GM23338 (cell line): Measurements from ENCODE around the gene RPS21. TPM values are rescaled to one million over a fixed set of nuclear protein-coding genes. Genes with fewer than 3 reads are reported as not detected.

Experiments used
- ATAC-seq: fragments of 200-7000 bp; cut with Tn5 transposase; 3 replicates; pipeline ENCODE4 v1.9.1; 2020
- DNase-seq: peaks from one replicate; pipeline ENCODE4 v3.0.0-alpha.2; 2015; ENCODE audit warnings: low spot score
- H2AFZ ChIP-seq: fragments of 200-600 bp; sonication (generic); 2 replicates; pipeline ENCODE4 v1.8.0; 2016; ENCODE audit warnings: antibody characterized with exemption, mild to moderate bottlenecking, moderate library complexity
- H3F3A ChIP-seq: fragments of 200-600 bp; sonication (generic); replicated peaks from 2 replicates; pipeline ENCODE4 v1.8.0; 2017; ENCODE audit warnings: antibody characterized with exemption, mixed run types, low read depth
- H3K27ac ChIP-seq: fragments of 200-600 bp; sonication (generic); 2 replicates; pipeline ENCODE4 v1.6.1; 2016; ENCODE audit warnings: low read depth
- H3K27me3 ChIP-seq: fragments of 200-600 bp; sonication (generic); 2 replicates; pipeline ENCODE4 v1.8.0; 2016; ENCODE audit warnings: mild to moderate bottlenecking, mixed run types, moderate library complexity; ENCODE audit not compliant: insufficient read depth
- H3K36me3 ChIP-seq: fragments of 200-600 bp; sonication (generic); 2 replicates; pipeline ENCODE4 v1.8.0; 2016; ENCODE audit warnings: mild to moderate bottlenecking; ENCODE audit not compliant: insufficient read depth
- H3K4me1 ChIP-seq: fragments of 200-600 bp; sonication (generic); 2 replicates; pipeline ENCODE4 v1.8.0; 2016; ENCODE audit warnings: mild to moderate bottlenecking, moderate library complexity; ENCODE audit not compliant: insufficient read depth
- H3K4me2 ChIP-seq: fragments of 200-600 bp; sonication (generic); 2 replicates; pipeline ENCODE4 v1.7.1; 2017; ENCODE audit warnings: mixed run types
- H3K4me3 ChIP-seq: fragments of 200-600 bp; sonication (generic); 2 replicates; pipeline ENCODE4 v1.6.1; 2016; ENCODE audit warnings: mixed run types
- H3K79me2 ChIP-seq: fragments of 200-600 bp; sonication (generic); replicated peaks from 2 replicates; pipeline ENCODE4 v1.8.0; 2017; ENCODE audit warnings: mild to moderate bottlenecking; ENCODE audit not compliant: insufficient read depth
- H3K9me2 ChIP-seq: fragments of 200-600 bp; sonication (generic); 2 replicates; pipeline ENCODE4 v1.8.0; 2017; ENCODE audit not compliant: insufficient read depth
- H4K20me1 ChIP-seq: fragments of 200-600 bp; sonication (generic); replicated peaks from 2 replicates; pipeline ENCODE4 v1.8.0; 2017; ENCODE audit warnings: mild to moderate bottlenecking; ENCODE audit not compliant: insufficient read depth
- H3K27ac Mint-ChIP-seq: 2 replicates; pipeline ENCODE4 v1.8.0; 2020; ENCODE audit warnings: inconsistent platforms, mild to moderate bottlenecking, moderate library complexity, mixed read lengths
- H3K27me3 Mint-ChIP-seq: 3 replicates; pipeline ENCODE4 v1.8.0; 2022; ENCODE audit warnings: low read depth, mild to moderate bottlenecking, moderate library complexity, mixed read lengths, inconsistent platforms; ENCODE audit not compliant: insufficient read depth, poor library complexity
- H3K36me3 Mint-ChIP-seq: 3 replicates; pipeline ENCODE4 v1.8.0; 2021; ENCODE audit warnings: low read depth, mild to moderate bottlenecking, inconsistent platforms, moderate library complexity, mixed read lengths
- H3K4me1 Mint-ChIP-seq: 3 replicates; pipeline ENCODE4 v1.8.0; 2020; ENCODE audit warnings: mild to moderate bottlenecking, inconsistent platforms, mixed read lengths
- H3K4me3 Mint-ChIP-seq: 3 replicates; pipeline ENCODE4 v1.8.0; 2021; ENCODE audit warnings: moderate library complexity, mild to moderate bottlenecking, inconsistent platforms, mixed read lengths
- H3K9me3 Mint-ChIP-seq: 3 replicates; pipeline ENCODE4 v1.8.0; 2020; ENCODE audit warnings: moderate library complexity, mild to moderate bottlenecking, inconsistent platforms, mixed read lengths
- CREB1 ChIP-seq: fragments of 250-450 bp; sonication (Bioruptor Pico); IDR thresholded peaks from 2 replicates; pipeline ENCODE4 v1.5.0; 2020; ENCODE audit warnings: low read depth, mild to moderate bottlenecking, moderate library complexity
- EZH2 ChIP-seq: fragments of 200-600 bp; sonication (generic); IDR thresholded peaks from one replicate; pipeline ENCODE4 v1.8.0; 2017; ENCODE audit warnings: antibody characterized with exemption, mild to moderate bottlenecking, low read depth; ENCODE audit not compliant: unreplicated experiment
- EZH2phosphoT487 ChIP-seq: fragments of 200-600 bp; sonication (generic); IDR thresholded peaks from one replicate; pipeline ENCODE4 v1.8.1; 2018; ENCODE audit warnings: antibody characterized with exemption; ENCODE audit not compliant: unreplicated experiment
- JUNB ChIP-seq: IDR thresholded peaks from one replicate; pipeline ENCODE4 v1.6.1; 2016; ENCODE audit warnings: antibody characterized with exemption; ENCODE audit not compliant: unreplicated experiment
- NANOG ChIP-seq: IDR thresholded peaks from 2 replicates; pipeline ENCODE4 v1.6.1; 2016; ENCODE audit warnings: antibody characterized with exemption, borderline replicate concordance
- POLR2AphosphoS5 ChIP-seq: IDR thresholded peaks from 2 replicates; pipeline ENCODE4 v1.6.1; 2016; ENCODE audit warnings: antibody characterized with exemption, low read depth
- STAT1 ChIP-seq: IDR thresholded peaks from one replicate; pipeline ENCODE4 v1.6.1; 2016; ENCODE audit warnings: antibody characterized with exemption; ENCODE audit not compliant: unreplicated experiment
- ZNF114 ChIP-seq: fragments of 250-450 bp; sonication (Bioruptor Pico); IDR thresholded peaks from 2 replicates; pipeline ENCODE4 v1.5.0; 2020; ENCODE audit warnings: mild to moderate bottlenecking, moderate library complexity
- ZNF331 ChIP-seq: fragments of 250-450 bp; sonication (Bioruptor Pico); IDR thresholded peaks from 2 replicates; pipeline ENCODE4 v1.5.0; 2020; ENCODE audit warnings: low read depth, mild to moderate bottlenecking, moderate library complexity
- polyA plus RNA-seq: library from polyadenylated mRNA; unstranded; fragments of >200 nt; fragmentation: Nextera tagmentation; extraction: Ambion mirVana; gene quantifications from 2 replicates; pipeline ENCODE4 v1.2.1, GENCODE V29; 2016
- total RNA-seq: library from RNA; depleted of rRNA; stranded (reverse); fragments of >200 nt; shearing (Covaris generic); gene quantifications from 2 replicates; pipeline ENCODE4 v1.2.3, GENCODE V29; 2014
- TF ChIP-seq, protein P1 (sequence below): IDR thresholded peaks from one replicate; pipeline ENCODE4 v1.6.1; 2018; ENCODE audit warnings: antibody characterized with exemption; ENCODE audit not compliant: unreplicated experiment
- TF ChIP-seq, protein P2 (sequence below), 2 experiments: fragments of 200-600 bp in 1 of 2; sonication (generic) in 1 of 2; conservative IDR thresholded peaks; 2 replicates each; pipeline versions ENCODE4 v1.5.1 to v1.6.1; 2016 to 2017; ENCODE audit warnings: antibody characterized with exemption in 2 of 2, low read depth in 2 of 2, mild to moderate bottlenecking in 2 of 2, moderate library complexity in 1 of 2
- TF ChIP-seq, protein P3 (sequence below): IDR thresholded peaks from 2 replicates; pipeline ENCODE4 v1.6.1; 2016; ENCODE audit warnings: antibody characterized with exemption
- TF ChIP-seq, protein P4 (sequence below): fragments of 250-450 bp; sonication (Bioruptor Pico); IDR thresholded peaks from 2 replicates; pipeline ENCODE4 v1.5.0; 2020; ENCODE audit warnings: mild to moderate bottlenecking, moderate library complexity

The RPS21 gene
- total and polyA plus RNA-seq, 2 experiments from 2014 or later = 759 to 2,298 TPM

DNA sequence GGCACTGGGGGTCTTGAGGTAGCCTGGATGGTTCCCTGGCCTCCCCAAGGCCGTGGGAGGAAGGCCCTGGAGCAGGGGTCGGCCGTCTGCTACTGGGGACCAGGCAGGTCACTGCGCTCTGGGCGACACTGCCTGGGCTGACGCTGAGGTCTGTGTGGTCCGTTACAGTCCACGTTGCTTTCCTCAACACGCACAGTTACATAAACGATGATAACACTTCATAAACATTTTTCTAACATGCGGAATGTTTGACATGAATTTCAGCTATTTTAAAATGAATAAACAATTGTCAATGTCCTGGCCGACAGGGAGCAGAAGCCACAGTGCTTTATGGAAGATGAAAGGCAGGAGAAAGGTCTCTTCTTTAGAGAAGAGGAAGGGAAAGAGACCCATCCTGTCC is 50.6 kb downstream of the RPS21 start:
- Histone ChIP-seq H3K4me3 (no peak overlapping the region), H3K36me3 (no peaks in the 10 kb centered on the region), H3K4me1 (no peaks in the 10 kb centered on the region), H3K4me2 (no peak overlapping the region), H3K79me2 (no peaks in the 10 kb centered on the region), H3K27ac (no peak overlapping the region), H3K27me3 (no peaks in the 10 kb centered on the region), H3K9me2 (no peaks in the 10 kb centered on the region), H4K20me1 (no peaks in the 10 kb centered on the region), H3F3A (0 out of 2 replicates have a peak, but pooled peaks cover 4% of the 10 kb centered on the region), H2AFZ (no peak overlapping the region)
- Mint-ChIP-seq H3K27ac (no peak overlapping the region), H3K9me3 (no peaks in the 10 kb centered on the region), H3K4me3 (no peak overlapping the region), H3K36me3 (no peaks in the 10 kb centered on the region), H3K27me3 (peaks cover 19% of the 10 kb centered on the region), H3K4me1 (no peaks in the 10 kb centered on the region; the same call in 2 of the 3 replicates)
- ATAC-seq (no peak), DNase-seq (no peak)
- TF ChIP-seq ZNF114 (CRISPR knock-in tag) = no peak
- TF ChIP-seq ZNF331 (CRISPR knock-in tag) = no peak
- TF ChIP-seq EZH2phosphoT487 = no peak
- no peak for TF ChIP-seq EZH2
- TF ChIP-seq JUNB = no peak
- TF ChIP-seq STAT1 = no peak
- TF ChIP-seq, protein P1, sequence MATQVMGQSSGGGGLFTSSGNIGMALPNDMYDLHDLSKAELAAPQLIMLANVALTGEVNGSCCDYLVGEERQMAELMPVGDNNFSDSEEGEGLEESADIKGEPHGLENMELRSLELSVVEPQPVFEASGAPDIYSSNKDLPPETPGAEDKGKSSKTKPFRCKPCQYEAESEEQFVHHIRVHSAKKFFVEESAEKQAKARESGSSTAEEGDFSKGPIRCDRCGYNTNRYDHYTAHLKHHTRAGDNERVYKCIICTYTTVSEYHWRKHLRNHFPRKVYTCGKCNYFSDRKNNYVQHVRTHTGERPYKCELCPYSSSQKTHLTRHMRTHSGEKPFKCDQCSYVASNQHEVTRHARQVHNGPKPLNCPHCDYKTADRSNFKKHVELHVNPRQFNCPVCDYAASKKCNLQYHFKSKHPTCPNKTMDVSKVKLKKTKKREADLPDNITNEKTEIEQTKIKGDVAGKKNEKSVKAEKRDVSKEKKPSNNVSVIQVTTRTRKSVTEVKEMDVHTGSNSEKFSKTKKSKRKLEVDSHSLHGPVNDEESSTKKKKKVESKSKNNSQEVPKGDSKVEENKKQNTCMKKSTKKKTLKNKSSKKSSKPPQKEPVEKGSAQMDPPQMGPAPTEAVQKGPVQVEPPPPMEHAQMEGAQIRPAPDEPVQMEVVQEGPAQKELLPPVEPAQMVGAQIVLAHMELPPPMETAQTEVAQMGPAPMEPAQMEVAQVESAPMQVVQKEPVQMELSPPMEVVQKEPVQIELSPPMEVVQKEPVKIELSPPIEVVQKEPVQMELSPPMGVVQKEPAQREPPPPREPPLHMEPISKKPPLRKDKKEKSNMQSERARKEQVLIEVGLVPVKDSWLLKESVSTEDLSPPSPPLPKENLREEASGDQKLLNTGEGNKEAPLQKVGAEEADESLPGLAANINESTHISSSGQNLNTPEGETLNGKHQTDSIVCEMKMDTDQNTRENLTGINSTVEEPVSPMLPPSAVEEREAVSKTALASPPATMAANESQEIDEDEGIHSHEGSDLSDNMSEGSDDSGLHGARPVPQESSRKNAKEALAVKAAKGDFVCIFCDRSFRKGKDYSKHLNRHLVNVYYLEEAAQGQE = no peak
- TF ChIP-seq, protein P2, sequence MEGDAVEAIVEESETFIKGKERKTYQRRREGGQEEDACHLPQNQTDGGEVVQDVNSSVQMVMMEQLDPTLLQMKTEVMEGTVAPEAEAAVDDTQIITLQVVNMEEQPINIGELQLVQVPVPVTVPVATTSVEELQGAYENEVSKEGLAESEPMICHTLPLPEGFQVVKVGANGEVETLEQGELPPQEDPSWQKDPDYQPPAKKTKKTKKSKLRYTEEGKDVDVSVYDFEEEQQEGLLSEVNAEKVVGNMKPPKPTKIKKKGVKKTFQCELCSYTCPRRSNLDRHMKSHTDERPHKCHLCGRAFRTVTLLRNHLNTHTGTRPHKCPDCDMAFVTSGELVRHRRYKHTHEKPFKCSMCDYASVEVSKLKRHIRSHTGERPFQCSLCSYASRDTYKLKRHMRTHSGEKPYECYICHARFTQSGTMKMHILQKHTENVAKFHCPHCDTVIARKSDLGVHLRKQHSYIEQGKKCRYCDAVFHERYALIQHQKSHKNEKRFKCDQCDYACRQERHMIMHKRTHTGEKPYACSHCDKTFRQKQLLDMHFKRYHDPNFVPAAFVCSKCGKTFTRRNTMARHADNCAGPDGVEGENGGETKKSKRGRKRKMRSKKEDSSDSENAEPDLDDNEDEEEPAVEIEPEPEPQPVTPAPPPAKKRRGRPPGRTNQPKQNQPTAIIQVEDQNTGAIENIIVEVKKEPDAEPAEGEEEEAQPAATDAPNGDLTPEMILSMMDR (conservative IDR thresholded peaks at IDR 0.05; ENCODE audit: low read depth in 2 of 2) = no peak
- TF ChIP-seq, protein P3, sequence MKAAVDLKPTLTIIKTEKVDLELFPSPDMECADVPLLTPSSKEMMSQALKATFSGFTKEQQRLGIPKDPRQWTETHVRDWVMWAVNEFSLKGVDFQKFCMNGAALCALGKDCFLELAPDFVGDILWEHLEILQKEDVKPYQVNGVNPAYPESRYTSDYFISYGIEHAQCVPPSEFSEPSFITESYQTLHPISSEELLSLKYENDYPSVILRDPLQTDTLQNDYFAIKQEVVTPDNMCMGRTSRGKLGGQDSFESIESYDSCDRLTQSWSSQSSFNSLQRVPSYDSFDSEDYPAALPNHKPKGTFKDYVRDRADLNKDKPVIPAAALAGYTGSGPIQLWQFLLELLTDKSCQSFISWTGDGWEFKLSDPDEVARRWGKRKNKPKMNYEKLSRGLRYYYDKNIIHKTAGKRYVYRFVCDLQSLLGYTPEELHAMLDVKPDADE = no peak
- no peak for TF ChIP-seq CREB1
- no peak for TF ChIP-seq NANOG
- TF ChIP-seq POLR2AphosphoS5 = no peak
- TF ChIP-seq, protein P4, sequence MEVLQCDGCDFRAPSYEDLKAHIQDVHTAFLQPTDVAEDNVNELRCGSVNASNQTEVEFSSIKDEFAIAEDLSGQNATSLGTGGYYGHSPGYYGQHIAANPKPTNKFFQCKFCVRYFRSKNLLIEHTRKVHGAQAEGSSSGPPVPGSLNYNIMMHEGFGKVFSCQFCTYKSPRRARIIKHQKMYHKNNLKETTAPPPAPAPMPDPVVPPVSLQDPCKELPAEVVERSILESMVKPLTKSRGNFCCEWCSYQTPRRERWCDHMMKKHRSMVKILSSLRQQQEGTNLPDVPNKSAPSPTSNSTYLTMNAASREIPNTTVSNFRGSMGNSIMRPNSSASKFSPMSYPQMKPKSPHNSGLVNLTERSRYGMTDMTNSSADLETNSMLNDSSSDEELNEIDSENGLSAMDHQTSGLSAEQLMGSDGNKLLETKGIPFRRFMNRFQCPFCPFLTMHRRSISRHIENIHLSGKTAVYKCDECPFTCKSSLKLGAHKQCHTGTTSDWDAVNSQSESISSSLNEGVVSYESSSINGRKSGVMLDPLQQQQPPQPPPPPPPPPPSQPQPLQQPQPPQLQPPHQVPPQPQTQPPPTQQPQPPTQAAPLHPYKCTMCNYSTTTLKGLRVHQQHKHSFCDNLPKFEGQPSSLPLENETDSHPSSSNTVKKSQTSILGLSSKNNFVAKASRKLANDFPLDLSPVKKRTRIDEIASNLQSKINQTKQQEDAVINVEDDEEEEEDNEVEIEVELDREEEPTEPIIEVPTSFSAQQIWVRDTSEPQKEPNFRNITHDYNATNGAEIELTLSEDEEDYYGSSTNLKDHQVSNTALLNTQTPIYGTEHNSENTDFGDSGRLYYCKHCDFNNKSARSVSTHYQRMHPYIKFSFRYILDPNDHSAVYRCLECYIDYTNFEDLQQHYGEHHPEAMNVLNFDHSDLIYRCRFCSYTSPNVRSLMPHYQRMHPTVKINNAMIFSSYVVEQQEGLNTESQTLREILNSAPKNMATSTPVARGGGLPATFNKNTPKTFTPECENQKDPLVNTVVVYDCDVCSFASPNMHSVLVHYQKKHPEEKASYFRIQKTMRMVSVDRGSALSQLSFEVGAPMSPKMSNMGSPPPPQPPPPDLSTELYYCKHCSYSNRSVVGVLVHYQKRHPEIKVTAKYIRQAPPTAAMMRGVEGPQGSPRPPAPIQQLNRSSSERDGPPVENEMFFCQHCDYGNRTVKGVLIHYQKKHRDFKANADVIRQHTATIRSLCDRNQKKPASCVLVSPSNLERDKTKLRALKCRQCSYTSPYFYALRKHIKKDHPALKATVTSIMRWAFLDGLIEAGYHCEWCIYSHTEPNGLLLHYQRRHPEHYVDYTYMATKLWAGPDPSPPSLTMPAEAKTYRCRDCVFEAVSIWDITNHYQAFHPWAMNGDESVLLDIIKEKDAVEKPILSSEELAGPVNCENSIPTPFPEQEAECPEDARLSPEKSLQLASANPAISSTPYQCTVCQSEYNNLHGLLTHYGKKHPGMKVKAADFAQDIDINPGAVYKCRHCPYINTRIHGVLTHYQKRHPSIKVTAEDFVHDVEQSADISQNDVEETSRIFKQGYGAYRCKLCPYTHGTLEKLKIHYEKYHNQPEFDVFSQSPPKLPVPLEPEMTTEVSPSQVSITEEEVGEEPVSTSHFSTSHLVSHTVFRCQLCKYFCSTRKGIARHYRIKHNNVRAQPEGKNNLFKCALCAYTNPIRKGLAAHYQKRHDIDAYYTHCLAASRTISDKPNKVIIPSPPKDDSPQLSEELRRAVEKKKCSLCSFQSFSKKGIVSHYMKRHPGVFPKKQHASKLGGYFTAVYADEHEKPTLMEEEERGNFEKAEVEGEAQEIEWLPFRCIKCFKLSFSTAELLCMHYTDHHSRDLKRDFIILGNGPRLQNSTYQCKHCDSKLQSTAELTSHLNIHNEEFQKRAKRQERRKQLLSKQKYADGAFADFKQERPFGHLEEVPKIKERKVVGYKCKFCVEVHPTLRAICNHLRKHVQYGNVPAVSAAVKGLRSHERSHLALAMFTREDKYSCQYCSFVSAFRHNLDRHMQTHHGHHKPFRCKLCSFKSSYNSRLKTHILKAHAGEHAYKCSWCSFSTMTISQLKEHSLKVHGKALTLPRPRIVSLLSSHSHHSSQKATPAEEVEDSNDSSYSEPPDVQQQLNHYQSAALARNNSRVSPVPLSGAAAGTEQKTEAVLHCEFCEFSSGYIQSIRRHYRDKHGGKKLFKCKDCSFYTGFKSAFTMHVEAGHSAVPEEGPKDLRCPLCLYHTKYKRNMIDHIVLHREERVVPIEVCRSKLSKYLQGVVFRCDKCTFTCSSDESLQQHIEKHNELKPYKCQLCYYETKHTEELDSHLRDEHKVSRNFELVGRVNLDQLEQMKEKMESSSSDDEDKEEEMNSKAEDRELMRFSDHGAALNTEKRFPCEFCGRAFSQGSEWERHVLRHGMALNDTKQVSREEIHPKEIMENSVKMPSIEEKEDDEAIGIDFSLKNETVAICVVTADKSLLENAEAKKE (CRISPR knock-in tag) = no peak
